Activated CD8-positive, alpha-beta memory T cell treated with anti-CD3 and anti-CD28 coated beads, Interleukin-2, amount 50 U/mL, for 1 hour (primary cell): ENCODE measurements around the gene DRAM1.
"Not testable (repeated sequence)": the region's sequence is repeated elsewhere in the genome, so short reads cannot be mapped to it uniquely, and the experiment has no call there.

ENCODE experiments used
- DNase-seq: peaks from one replicate; pipeline ENCODE4 v3.0.0-alpha.2; 2020; ENCODE audit errors: extremely low read depth

DRAM1 gene

GRCh38 chr12:101859664-101860607 is 17.4 kb upstream of the DRAM1 start:
- DNase-seq, result no peak

GRCh38 chr12:101861688-101862087 is 15.7 kb upstream of the DRAM1 start:
- not testable (repeated sequence) for DNase-seq

GRCh38 chr12:101862245-101862644 is 15.1 kb upstream of the DRAM1 start:
- DNase-seq, result no peak

GRCh38 chr12:101863981-101864380 is 13.4 kb upstream of the DRAM1 start:
- DNase-seq, result no peak

- no peak for DNase-seq
These were observed 10.6 kb upstream of the DRAM1 start for GRCh38 chr12:101866615-101867373.

GRCh38 chr12:101867619-101868018 is 9.8 kb upstream of the DRAM1 start:
- not testable (repeated sequence) for DNase-seq

- DNase-seq, result no peak
These were observed 6.5 kb upstream of the DRAM1 start for GRCh38 chr12:101870925-101871324.

GRCh38 chr12:101875162-101875561 is 2.2 kb upstream of the DRAM1 start:
- DNase-seq, result no peak

GRCh38 chr12:101876322-101876860 is 989 bp upstream of the DRAM1 start:
- no peak for DNase-seq

- no peak for DNase-seq
These were observed 444 bp downstream of the DRAM1 start for GRCh38 chr12:101877806-101878242.

GRCh38 chr12:101878243-101878821 is 952 bp downstream of the DRAM1 start:
- DNase-seq, result no peak

- no peak for DNase-seq
These were observed 3.4 kb downstream of the DRAM1 start for GRCh38 chr12:101880769-101881168.

GRCh38 chr12:101881228-101881627 is 3.8 kb downstream of the DRAM1 start:
- DNase-seq, result no peak

GRCh38 chr12:101884174-101884573 is 6.8 kb downstream of the DRAM1 start:
- no peak for DNase-seq

- DNase-seq, result not testable (repeated sequence)
These were observed 7.5 kb downstream of the DRAM1 start for GRCh38 chr12:101884781-101885340.

- no peak for DNase-seq
These were observed 8.7 kb downstream of the DRAM1 start for GRCh38 chr12:101885912-101886561.

GRCh38 chr12:101889211-101889752 is 11.9 kb downstream of the DRAM1 start:
- DNase-seq, result no peak

- DNase-seq, result no peak
These were observed 14.1 kb downstream of the DRAM1 start for GRCh38 chr12:101891462-101891971.

- DNase-seq, result no peak
These were observed 15.4 kb downstream of the DRAM1 start for GRCh38 chr12:101892794-101893193.

GRCh38 chr12:101901777-101902176 is 24.4 kb downstream of the DRAM1 start:
- no peak for DNase-seq

- DNase-seq, result no peak
These were observed 25.3 kb downstream of the DRAM1 start for GRCh38 chr12:101902641-101903040.
